Kidney (tissue), 14 donors: ENCODE measurements around the gene CCDC136. TPM values are rescaled to one million over a fixed set of nuclear protein-coding genes. Genes with fewer than 3 reads are reported as not detected.

Experiments used
- DNase-seq, 5 donors: peaks; one replicate each; pipeline ENCODE4 v3.0.0-alpha.2; 2013 to 2020
- FAIRE-seq: peaks from 2 replicates; lab custom pipeline; 2012; peaks lifted over from hg19 to GRCh38; lab: Jason Lieb, UNC
- H3K27ac ChIP-seq, 2 donors: one replicate each; pipeline ENCODE4 v1.7.0; 2013; ENCODE audit warnings: low read depth in 2 of 2, low read length in 2 of 2, inconsistent platforms in 1 of 2
- H3K27me3 ChIP-seq: one replicate; pipeline ENCODE4 v1.7.1; 2013; ENCODE audit warnings: low read length, inconsistent platforms; ENCODE audit not compliant: control insufficient read depth, insufficient read depth
- H3K36me3 ChIP-seq, 3 donors: one replicate each; pipeline versions ENCODE4 v1.7.0 to v1.7.1; 2013; ENCODE audit warnings: low read length in 3 of 3, control low read depth in 1 of 3, inconsistent platforms in 1 of 3; ENCODE audit not compliant: insufficient read depth in 3 of 3, control insufficient read depth in 2 of 3
- H3K4me1 ChIP-seq, 3 donors: one replicate each; pipeline versions ENCODE4 v1.7.0 to v1.7.1; 2013; ENCODE audit warnings: low read length in 3 of 3, inconsistent platforms in 1 of 3, low read depth in 1 of 3; ENCODE audit not compliant: control insufficient read depth in 2 of 3, insufficient read depth in 2 of 3
- H3K4me3 ChIP-seq, 3 donors: one replicate each; pipeline versions ENCODE4 v1.7.0 to v1.8.1; 2013; ENCODE audit warnings: low read length in 3 of 3, control low read depth in 1 of 3, inconsistent platforms in 1 of 3
- H3K9ac ChIP-seq, 3 donors: one replicate each; pipeline versions ENCODE4 v1.7.0 to v1.7.1; 2013; ENCODE audit warnings: low read length in 3 of 3, control low read depth in 1 of 3, inconsistent platforms in 1 of 3
- H3K9me3 ChIP-seq, 3 donors: one replicate each; pipeline versions ENCODE4 v1.7.0 to v1.7.1; 2013; ENCODE audit warnings: low read length in 3 of 3, control low read depth in 1 of 3, inconsistent platforms in 1 of 3; ENCODE audit not compliant: control insufficient read depth in 2 of 3, insufficient read depth in 1 of 3
- intact Hi-C: fragments of 100-400 bp; cut with DNase I; formaldehyde crosslinking; loops from one replicate; pipeline ENCODE4 v1.11.1; 2022
- polyA plus RNA-seq: library from polyadenylated mRNA; stranded (reverse); fragments of 350-450 nt; fragmentation: Illumina TruSeq; extraction: RNeasy Lipid Tissue Mini Kit (QIAGEN cat#74804); gene quantifications from one replicate; pipeline ENCODE4 v1.2.3, GENCODE V29; 2014; ENCODE audit warnings: low read depth, low replicate concordance; ENCODE audit not compliant: insufficient read depth
- total RNA-seq: library from RNA; stranded (reverse); fragmentation: NEBNext Ultra II Directional; extraction: Animal tissue kit (Norgen Biotek cat#: 25700); gene quantifications from one replicate; pipeline ENCODE4 v1.2.1, GENCODE V29; 2021
- TF ChIP-seq, protein P1 (sequence below): IDR thresholded peaks from 3 replicates; pipeline ENCODE4 v1.5.1; 2012; ENCODE audit warnings: mild to moderate bottlenecking, moderate library complexity, borderline replicate concordance; ENCODE audit not compliant: insufficient read depth; ENCODE audit errors: extremely low read depth
- donor health status: control.
- donor health status: control.
- donor health status: control.
- donor health status: control.
- donor health status: control.
- donor health status: DM: yes; HTN: yes; CAD: no.
- donor health status: Normal renal cell carcinoma (clear cell type).

The CCDC136 gene
- total and polyA plus RNA-seq, 2 donors from 2014 or later: 1.4 to 4.2 TPM

DNA sequence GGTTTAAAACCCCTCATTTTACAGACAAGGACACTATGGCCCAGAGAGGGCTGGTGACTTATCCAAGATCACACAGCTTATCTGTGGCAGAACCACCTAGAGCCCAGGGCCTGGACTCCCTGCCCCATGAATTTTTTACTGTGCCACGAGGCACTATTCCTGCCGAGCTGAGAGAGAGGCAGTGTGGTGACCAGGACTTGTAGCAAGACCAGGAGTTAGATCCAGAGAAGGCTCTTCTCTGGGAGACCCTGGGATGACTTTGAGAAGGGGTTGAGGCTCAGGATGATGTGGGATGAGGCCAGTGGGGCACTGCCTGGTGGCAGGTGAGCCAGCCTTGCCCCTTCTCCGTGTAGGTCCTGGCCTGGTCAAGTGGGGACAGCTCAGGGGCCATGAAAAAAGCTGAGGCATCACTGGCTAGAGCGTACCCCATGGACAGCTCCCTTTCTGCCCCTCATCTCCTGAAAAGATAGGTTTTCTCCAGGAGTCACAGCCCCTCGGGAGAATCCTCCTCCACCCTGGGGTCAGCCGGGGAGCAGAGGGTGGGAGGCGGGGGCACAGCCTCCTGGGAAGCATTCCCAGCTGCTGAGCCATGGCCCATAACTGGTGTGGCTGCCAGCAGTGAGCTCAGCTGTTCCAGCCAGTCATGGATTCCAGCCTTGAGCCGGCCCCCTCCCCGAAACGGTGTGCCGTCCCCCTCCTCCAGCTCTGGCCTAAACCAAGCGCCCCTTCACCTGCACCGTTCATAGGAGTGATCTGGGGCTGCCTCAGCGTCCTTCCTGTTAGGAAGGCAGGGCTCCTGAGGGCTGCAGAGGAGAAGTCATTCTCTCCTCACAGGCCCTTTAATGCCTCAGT is 44.2 kb downstream of the CCDC136 start:
- no peaks in the 10 kb centered on the region for H3K27me3 ChIP-seq
- H3K36me3 ChIP-seq: no peaks in the 10 kb centered on the region
- FAIRE-seq (no peak), DNase-seq (peak in 1 of 5 donors; percentile 16)
- H3K9me3 ChIP-seq: no peaks in the 10 kb centered on the region
- no peak overlapping the region for H3K9ac ChIP-seq
- intact Hi-C loops: no loop called here
- TF ChIP-seq, protein P1, sequence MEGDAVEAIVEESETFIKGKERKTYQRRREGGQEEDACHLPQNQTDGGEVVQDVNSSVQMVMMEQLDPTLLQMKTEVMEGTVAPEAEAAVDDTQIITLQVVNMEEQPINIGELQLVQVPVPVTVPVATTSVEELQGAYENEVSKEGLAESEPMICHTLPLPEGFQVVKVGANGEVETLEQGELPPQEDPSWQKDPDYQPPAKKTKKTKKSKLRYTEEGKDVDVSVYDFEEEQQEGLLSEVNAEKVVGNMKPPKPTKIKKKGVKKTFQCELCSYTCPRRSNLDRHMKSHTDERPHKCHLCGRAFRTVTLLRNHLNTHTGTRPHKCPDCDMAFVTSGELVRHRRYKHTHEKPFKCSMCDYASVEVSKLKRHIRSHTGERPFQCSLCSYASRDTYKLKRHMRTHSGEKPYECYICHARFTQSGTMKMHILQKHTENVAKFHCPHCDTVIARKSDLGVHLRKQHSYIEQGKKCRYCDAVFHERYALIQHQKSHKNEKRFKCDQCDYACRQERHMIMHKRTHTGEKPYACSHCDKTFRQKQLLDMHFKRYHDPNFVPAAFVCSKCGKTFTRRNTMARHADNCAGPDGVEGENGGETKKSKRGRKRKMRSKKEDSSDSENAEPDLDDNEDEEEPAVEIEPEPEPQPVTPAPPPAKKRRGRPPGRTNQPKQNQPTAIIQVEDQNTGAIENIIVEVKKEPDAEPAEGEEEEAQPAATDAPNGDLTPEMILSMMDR: no peak
- H3K4me3 ChIP-seq: no peak overlapping the region
- H3K27ac ChIP-seq: no peak overlapping the region
- H3K4me1 ChIP-seq: no peaks in the 10 kb centered on the region

DNA sequence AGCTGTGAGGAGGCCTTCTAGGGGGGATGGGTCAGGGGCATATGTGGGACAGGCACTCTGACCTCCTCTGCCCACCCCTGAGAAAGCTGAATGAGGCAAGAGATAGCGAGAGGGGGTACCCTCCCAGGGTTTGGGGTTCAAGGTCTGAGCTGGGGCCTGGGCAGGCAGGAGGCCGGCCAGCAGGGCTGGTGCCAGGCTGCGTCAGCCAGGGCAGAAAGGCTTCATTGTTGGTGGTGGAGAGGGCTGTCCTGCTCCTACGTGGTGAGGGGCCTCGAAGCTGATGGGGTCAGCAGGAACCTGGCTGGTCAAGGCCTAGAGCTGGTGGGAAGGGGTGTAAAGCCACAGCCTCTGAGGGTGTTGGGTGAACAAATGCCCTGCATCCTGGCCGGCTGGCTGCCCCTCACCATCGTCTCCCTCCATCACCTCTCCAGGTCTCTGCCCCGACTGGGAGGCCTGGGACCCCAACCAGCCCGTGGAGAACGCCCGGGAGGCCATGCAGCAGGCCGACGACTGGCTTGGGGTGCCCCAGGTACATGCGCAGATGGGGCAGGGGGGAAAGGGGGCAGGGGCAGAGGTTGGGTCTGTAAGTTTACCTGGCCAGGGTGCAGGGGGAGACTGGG is 45.1 kb downstream of the CCDC136 start:
- FAIRE-seq: no peak
- TF ChIP-seq, protein P1: no peak
- Histone ChIP-seq H3K36me3 (no peaks in the 10 kb centered on the region), H3K27me3 (no peaks in the 10 kb centered on the region), H3K9ac (no peak overlapping the region), H3K4me3 (no peak overlapping the region), H3K4me1 (no peaks in the 10 kb centered on the region), H3K9me3 (no peaks in the 10 kb centered on the region), H3K27ac (no peak overlapping the region)
- DNase-seq: peak in 1 of 5 donors; percentile 61
- intact Hi-C loops: no loop called here

DNA sequence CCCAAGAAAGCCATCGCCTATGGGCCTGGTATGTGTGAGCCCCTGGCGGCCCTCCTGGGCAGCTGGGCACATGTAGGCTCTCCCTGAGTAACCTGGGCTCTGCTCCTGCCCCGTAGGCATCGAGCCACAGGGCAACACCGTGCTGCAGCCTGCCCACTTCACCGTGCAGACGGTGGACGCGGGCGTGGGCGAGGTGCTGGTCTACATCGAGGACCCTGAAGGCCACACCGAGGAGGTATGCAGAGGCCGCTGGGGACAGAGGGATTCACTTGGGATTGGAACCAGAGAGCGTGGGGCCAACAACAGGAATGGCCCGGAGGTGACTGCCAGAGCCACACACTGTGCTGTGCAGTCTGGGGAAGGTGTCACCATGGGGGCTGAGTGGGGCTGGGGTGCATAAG is 45.8 kb downstream of the CCDC136 start:
- TF ChIP-seq, protein P1: no peak
- Histone ChIP-seq H3K4me1 (no peaks in the 10 kb centered on the region), H3K27ac (no peak overlapping the region), H3K4me3 (no peak overlapping the region), H3K27me3 (no peaks in the 10 kb centered on the region), H3K9me3 (no peaks in the 10 kb centered on the region), H3K36me3 (no peaks in the 10 kb centered on the region), H3K9ac (no peak overlapping the region)
- intact Hi-C loops: no loop called here
- DNase-seq (peak in 1 of 5 donors; percentile 62), FAIRE-seq (no peak)
